Stimulated activated CD8-positive, alpha-beta memory T cell treated with anti-CD3 and anti-CD28 coated beads, Interleukin-15, amount 100 ng/mL, for 24 hours (primary cell): ENCODE results near the gene GUCA2A.

ENCODE experiments used
- DNase-seq: peaks from one replicate; pipeline ENCODE4 v3.0.0-alpha.2; 2020; ENCODE audit warnings: low read depth

Gene GUCA2A

GRCh38 chr1:42176902-42177519 lies 12.5 kb upstream of the GUCA2A start:
- DNase-seq: no peak

- no peak for DNase-seq
These were observed 10.9 kb upstream of the GUCA2A start for GRCh38 chr1:42175314-42176054.

- no peak for DNase-seq
These were observed 9.6 kb upstream of the GUCA2A start for GRCh38 chr1:42173961-42174735.

- peak; percentile 34 for DNase-seq
These were observed 8.8 kb upstream of the GUCA2A start for GRCh38 chr1:42173155-42173933.

- no peak for DNase-seq
These were observed 8.0 kb upstream of the GUCA2A start for GRCh38 chr1:42172381-42173133.

GRCh38 chr1:42171679-42172266 lies 7.2 kb upstream of the GUCA2A start:
- no peak for DNase-seq

GRCh38 chr1:42170779-42171621 lies 6.5 kb upstream of the GUCA2A start:
- DNase-seq: no peak

GRCh38 chr1:42168763-42169162 lies 4.2 kb upstream of the GUCA2A start:
- no peak for DNase-seq

GRCh38 chr1:42168391-42168670 lies 3.8 kb upstream of the GUCA2A start:
- no peak for DNase-seq

GRCh38 chr1:42167611-42168390 lies 3.3 kb upstream of the GUCA2A start:
- DNase-seq: no peak

- DNase-seq: no peak
These were observed 1.1 kb upstream of the GUCA2A start for GRCh38 chr1:42165511-42166210.

- DNase-seq: no peak
These were observed 725 bp downstream of the GUCA2A start for GRCh38 chr1:42163536-42164503.

- no peak for DNase-seq
These were observed 1.4 kb downstream of the GUCA2A start for GRCh38 chr1:42163114-42163513.

- DNase-seq: no peak
These were observed 2.4 kb downstream of the GUCA2A start for GRCh38 chr1:42162181-42162580.

GRCh38 chr1:42158189-42158588 lies 6.4 kb downstream of the GUCA2A start:
- no peak for DNase-seq

- DNase-seq: no peak
These were observed 6.9 kb downstream of the GUCA2A start for GRCh38 chr1:42157667-42158066.

GRCh38 chr1:42155362-42155761 lies 9.2 kb downstream of the GUCA2A start:
- DNase-seq: no peak

- no peak for DNase-seq
These were observed 9.9 kb downstream of the GUCA2A start for GRCh38 chr1:42154685-42155084.
